SJSA1 (cell line): ENCODE data around the gene NIPSNAP3A. TPM values are rescaled to one million over a fixed set of nuclear protein-coding genes. Genes with fewer than 3 reads are reported as not detected.
"Not testable (repeated sequence)": the region's sequence is repeated elsewhere in the genome, so short reads cannot be mapped to it uniquely, and the experiment has no call there.

Experiments
- DNase-seq, 2 experiments: peaks; one replicate each; pipeline ENCODE4 v3.0.0-alpha.2; 2015 to 2020; ENCODE audit warnings: low spot score in 2 of 2, low read depth in 1 of 2
- H3K27ac ChIP-seq: fragments of 250-450 bp; sonication (Bioruptor Pico); 2 replicates; pipeline ENCODE4 v1.5.1; 2020; ENCODE audit warnings: mild to moderate bottlenecking, moderate library complexity
- H3K27me3 ChIP-seq: fragments of 250-450 bp; sonication (Bioruptor Pico); replicated peaks from 2 replicates; pipeline ENCODE4 v1.5.1; 2020; ENCODE audit warnings: mild to moderate bottlenecking, moderate library complexity
- H3K36me3 ChIP-seq: fragments of 250-450 bp; sonication (Bioruptor Pico); 2 replicates; pipeline ENCODE4 v1.5.1; 2020; ENCODE audit warnings: mild to moderate bottlenecking
- H3K4me1 ChIP-seq: fragments of 250-450 bp; sonication (Bioruptor Pico); replicated peaks from 2 replicates; pipeline ENCODE4 v1.6.1; 2021; ENCODE audit warnings: mild to moderate bottlenecking
- H3K4me3 ChIP-seq: fragments of 250-450 bp; sonication (Bioruptor Pico); 2 replicates; pipeline ENCODE4 v1.5.1; 2020; ENCODE audit warnings: mild to moderate bottlenecking
- H3K9me3 ChIP-seq: fragments of 250-450 bp; sonication (Bioruptor Pico); replicated peaks from 2 replicates; pipeline ENCODE4 v1.5.1; 2020; ENCODE audit warnings: mild to moderate bottlenecking
- total RNA-seq: library from RNA; depleted of rRNA; stranded (reverse); fragments of >200 nt; shearing (Covaris generic); gene quantifications from 2 replicates; pipeline ENCODE4 v1.2.3, GENCODE V29; 2014

Gene NIPSNAP3A
- total RNA-seq, 1 experiment from 2014 or later, result 79.8 TPM

- H3K27ac ChIP-seq, result no peak overlapping the region
- H3K4me1 ChIP-seq, result peaks cover 15% of the 10 kb centered on the region; the same call in 1 of the 2 replicates
- no peaks in the 10 kb centered on the region for H3K9me3 ChIP-seq
- DNase-seq, result no peak
- no peak overlapping the region for H3K4me3 ChIP-seq
- H3K36me3 ChIP-seq, result peaks cover 46% of the 10 kb centered on the region
- H3K27me3 ChIP-seq, result no peaks in the 10 kb centered on the region
Observed at GRCh38 chr9:104750185-104750767, 2.8 kb downstream of the NIPSNAP3A start.

DNA sequence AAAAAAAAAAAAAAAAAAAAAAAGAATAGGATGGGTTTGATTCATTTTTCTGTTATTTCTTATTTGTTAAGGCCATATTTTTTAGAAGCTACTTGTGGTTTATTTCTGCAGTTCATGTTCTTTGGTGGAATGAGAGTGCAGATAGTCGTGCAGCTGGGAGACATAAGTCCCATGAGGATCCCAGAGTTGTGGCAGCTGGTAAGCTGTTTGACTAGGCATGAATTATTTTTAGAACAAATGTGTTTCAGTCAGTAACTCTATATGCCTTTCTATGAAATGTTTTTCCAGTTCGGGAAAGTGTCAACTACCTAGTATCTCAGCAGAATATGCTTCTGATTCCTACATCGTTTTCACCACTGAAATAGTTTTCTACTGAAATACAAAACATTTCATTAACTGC lies 11.5 kb downstream of the NIPSNAP3A start:
- no peaks in the 10 kb centered on the region for H3K9me3 ChIP-seq
- H3K27ac ChIP-seq, result no peak overlapping the region
- no peaks in the 10 kb centered on the region for H3K27me3 ChIP-seq
- DNase-seq, result no peak
- H3K4me3 ChIP-seq, result no peak overlapping the region
- H3K4me1 ChIP-seq, result peaks cover 5% of the 10 kb centered on the region; the same call in 1 of the 2 replicates
- peaks cover 26% of the 10 kb centered on the region for H3K36me3 ChIP-seq

GRCh38 chr9:104765138-104765537 lies 17.7 kb downstream of the NIPSNAP3A start:
- Histone ChIP-seq H3K4me3 (no peak overlapping the region), H3K4me1 (peaks cover 5% of the 10 kb centered on the region; the same call in 1 of the 2 replicates), H3K27me3 (no peaks in the 10 kb centered on the region), H3K27ac (no peak overlapping the region), H3K9me3 (no peaks in the 10 kb centered on the region), H3K36me3 (peaks cover under 1% of the 10 kb centered on the region; the same call in 1 of the 2 replicates)
- DNase-seq, result no peak

GRCh38 chr9:104766025-104766424 lies 18.5 kb downstream of the NIPSNAP3A start:
- H3K9me3 ChIP-seq, result no peaks in the 10 kb centered on the region
- no peak for DNase-seq
- H3K4me3 ChIP-seq, result no peak overlapping the region
- H3K27me3 ChIP-seq, result no peaks in the 10 kb centered on the region
- H3K4me1 ChIP-seq, result peaks cover 5% of the 10 kb centered on the region; the same call in 1 of the 2 replicates
- H3K36me3 ChIP-seq, result no peaks in the 10 kb centered on the region
- H3K27ac ChIP-seq, result no peak overlapping the region

GRCh38 chr9:104767507-104767906 lies 20.0 kb downstream of the NIPSNAP3A start:
- Histone ChIP-seq H3K36me3 (no peaks in the 10 kb centered on the region), H3K9me3 (no peaks in the 10 kb centered on the region), H3K4me3 (no peak overlapping the region), H3K27ac (no peak overlapping the region), H3K27me3 (no peaks in the 10 kb centered on the region), H3K4me1 (peaks cover 5% of the 10 kb centered on the region; the same call in 1 of the 2 replicates)
- no peak for DNase-seq

DNA sequence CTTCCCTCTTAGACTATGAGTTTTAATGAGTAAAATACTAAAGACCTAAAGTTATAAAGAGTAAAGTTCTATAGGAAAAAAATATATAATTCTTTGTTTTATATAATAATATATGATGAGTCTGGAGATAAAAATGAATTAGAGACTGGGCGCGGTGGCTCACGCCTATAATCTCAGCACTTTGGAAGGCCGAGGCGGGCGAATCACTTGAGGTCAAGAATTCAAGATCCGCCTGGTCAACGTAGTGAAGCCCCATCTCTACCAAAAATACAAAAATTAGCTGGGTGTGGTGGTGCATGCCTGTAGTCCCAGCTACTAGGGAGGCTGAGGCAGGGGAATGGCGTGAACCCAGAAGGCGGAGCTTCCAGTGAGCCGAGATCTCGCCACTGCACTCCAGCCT lies 21.5 kb downstream of the NIPSNAP3A start:
- DNase-seq, H3K36me3 ChIP-seq, H3K27me3 ChIP-seq, H3K4me1 ChIP-seq, H3K4me3 ChIP-seq, H3K9me3 ChIP-seq, H3K27ac ChIP-seq: not testable (repeated sequence)

GRCh38 chr9:104769655-104770054 lies 22.2 kb downstream of the NIPSNAP3A start:
- no peak overlapping the region for H3K4me3 ChIP-seq
- no peaks in the 10 kb centered on the region for H3K27me3 ChIP-seq
- H3K36me3 ChIP-seq, result no peaks in the 10 kb centered on the region
- no peaks in the 10 kb centered on the region for H3K9me3 ChIP-seq
- H3K27ac ChIP-seq, result no peak overlapping the region
- H3K4me1 ChIP-seq, result no peaks in the 10 kb centered on the region
- no peak for DNase-seq

DNA sequence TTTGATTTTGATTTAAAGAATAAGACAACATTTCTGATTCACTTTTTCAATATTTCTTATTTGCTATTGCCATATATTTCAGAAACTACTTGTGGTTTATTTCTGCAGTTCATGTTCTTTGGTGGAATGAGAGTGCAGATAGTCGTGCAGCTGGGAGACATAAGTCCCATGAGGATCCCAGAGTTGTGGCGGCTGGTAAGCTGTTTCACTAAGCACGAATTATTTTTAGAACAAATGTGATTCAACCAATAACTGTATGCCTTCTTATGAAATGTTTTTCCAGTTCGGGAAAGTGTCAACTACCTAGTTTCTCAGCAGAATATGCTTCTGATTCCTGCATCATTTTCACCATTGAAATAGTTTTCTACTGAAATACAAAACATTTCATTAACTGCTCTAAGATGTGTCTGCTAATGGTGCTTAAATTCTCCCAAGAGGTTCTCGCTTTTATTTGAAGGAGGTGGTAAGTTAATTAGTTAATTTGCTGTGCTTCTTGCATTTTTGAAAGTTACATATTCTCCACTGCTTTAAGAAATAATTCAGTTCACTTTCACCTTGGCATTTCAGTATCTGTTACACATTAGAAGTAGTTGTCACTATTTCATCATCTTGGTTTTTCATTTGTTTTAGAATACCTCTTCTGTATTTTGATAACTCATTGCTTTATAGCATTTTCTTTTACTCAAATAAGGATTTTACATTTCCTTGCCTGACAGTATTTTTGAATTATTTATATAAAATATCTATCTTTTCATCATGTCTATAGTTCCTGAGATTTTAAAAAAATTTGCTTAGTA lies 25.4 kb downstream of the NIPSNAP3A start:
- DNase-seq, result no peak

DNA sequence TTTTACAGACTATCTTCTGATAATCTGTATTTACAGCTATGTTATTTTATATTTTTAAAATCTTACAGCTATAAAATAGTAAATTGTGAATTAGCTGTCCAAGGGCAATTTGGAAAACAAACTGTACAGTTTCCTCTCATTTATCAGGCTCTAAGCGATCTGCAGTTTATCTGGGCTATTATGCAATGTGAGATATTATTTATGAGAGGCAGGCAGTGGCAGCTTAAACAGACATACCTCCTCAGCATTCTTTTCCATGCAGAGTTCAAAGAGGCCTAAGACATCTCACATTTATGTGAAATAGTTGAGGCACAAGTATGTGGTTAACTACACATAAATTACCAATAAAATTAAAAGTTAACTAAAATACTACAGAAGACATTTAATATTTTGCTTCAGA lies 26.6 kb downstream of the NIPSNAP3A start:
- Histone ChIP-seq H3K36me3 (no peaks in the 10 kb centered on the region), H3K4me3 (no peak overlapping the region), H3K4me1 (0 out of 2 replicates have a peak, but pooled peaks cover 5% of the 10 kb centered on the region), H3K9me3 (no peaks in the 10 kb centered on the region), H3K27ac (no peak overlapping the region), H3K27me3 (no peaks in the 10 kb centered on the region)
- DNase-seq, result no peak

More for the DNA sequence above, 25.4 kb downstream of the NIPSNAP3A start:
- Histone ChIP-seq H3K4me3 (no peak overlapping the region), H3K27ac (no peak overlapping the region), H3K4me1 (0 out of 2 replicates have a peak, but pooled peaks cover 5% of the 10 kb centered on the region), H3K36me3 (no peaks in the 10 kb centered on the region), H3K9me3 (no peaks in the 10 kb centered on the region), H3K27me3 (no peaks in the 10 kb centered on the region)

DNA sequence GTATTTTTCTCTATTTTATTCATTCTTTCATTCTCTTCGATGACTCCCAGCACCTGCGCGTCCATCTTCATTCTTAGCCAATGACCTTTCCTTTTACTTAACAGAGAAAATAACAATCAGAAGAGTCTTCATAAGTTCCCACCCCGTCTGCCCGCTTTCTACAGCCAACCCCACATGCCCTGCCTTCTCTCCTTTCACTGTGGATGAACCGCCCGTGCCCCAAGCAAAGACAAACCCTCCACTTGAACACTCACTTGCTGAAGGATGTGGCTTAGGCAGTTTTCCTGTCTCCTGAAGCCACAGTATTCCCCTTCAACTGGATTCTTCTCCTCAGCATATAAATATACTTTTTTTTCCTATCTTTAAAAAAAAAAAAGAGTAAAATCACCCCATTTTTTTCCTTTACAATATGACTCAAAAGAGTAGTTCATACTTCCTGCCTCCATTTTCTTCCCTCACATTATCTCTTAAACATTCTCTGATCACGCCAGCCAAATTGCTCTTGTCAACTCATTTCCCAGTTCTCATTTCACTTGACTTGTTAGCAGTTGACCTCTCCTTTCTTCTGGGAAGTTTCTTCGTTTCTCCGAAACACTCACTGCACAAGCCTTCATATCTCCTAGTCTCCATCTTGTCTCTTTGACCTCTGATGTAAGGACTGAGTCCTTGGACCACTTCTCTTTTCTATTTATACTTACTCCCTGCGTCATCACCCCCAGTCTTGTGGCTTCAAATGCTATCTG lies 27.5 kb downstream of the NIPSNAP3A start:
- H3K27ac ChIP-seq, result no peak overlapping the region
- no peaks in the 10 kb centered on the region for H3K9me3 ChIP-seq
- H3K36me3 ChIP-seq, result no peaks in the 10 kb centered on the region
- 0 out of 2 replicates have a peak, but pooled peaks cover 5% of the 10 kb centered on the region for H3K4me1 ChIP-seq
- H3K4me3 ChIP-seq, result no peak overlapping the region
- H3K27me3 ChIP-seq, result no peaks in the 10 kb centered on the region
- no peak for DNase-seq

DNA sequence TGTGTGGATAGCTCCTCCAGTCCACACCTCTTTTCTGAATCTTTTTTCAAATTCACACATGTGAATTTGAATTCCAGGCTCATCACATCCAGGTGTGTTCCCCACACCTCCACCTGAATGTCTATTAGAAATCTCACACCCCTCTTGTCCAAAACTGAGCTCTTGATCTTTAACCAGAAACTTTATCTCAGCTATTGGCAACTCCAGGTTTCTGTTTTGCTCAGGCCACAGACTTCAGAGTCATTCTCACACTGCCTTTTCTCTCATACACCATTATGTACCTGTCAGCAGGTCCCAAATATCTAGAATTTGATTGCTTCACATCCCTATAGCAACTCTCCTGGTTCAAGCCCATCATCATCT lies 28.1 kb downstream of the NIPSNAP3A start:
- H3K36me3 ChIP-seq, result no peaks in the 10 kb centered on the region
- H3K4me1 ChIP-seq, result 0 out of 2 replicates have a peak, but pooled peaks cover 5% of the 10 kb centered on the region
- DNase-seq, result no peak
- H3K27ac ChIP-seq, result no peak overlapping the region
- no peak overlapping the region for H3K4me3 ChIP-seq
- H3K27me3 ChIP-seq, result no peaks in the 10 kb centered on the region
- H3K9me3 ChIP-seq, result no peaks in the 10 kb centered on the region

DNA sequence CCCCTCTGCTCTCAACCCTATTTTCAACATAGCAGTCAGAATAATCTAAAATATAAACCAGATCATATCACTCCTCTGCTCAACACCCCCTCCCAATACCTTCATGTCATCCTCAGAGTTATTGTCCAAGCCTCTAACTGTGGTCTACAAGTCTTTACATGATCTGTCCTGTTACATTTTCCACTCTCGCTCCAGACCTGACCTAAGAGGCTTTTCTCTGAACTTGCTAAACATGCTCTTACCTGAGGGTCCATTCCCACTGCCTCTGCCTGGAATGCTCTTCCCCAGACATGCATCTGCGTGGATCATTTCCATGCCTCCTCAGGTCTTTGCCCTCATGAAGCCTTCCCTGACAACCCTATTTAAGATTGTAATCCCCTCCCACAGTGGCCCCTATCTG lies 28.5 kb downstream of the NIPSNAP3A start:
- no peaks in the 10 kb centered on the region for H3K9me3 ChIP-seq
- no peaks in the 10 kb centered on the region for H3K36me3 ChIP-seq
- no peaks in the 10 kb centered on the region for H3K27me3 ChIP-seq
- 0 out of 2 replicates have a peak, but pooled peaks cover 5% of the 10 kb centered on the region for H3K4me1 ChIP-seq
- no peak overlapping the region for H3K4me3 ChIP-seq
- H3K27ac ChIP-seq, result no peak overlapping the region
- DNase-seq, result no peak

DNA sequence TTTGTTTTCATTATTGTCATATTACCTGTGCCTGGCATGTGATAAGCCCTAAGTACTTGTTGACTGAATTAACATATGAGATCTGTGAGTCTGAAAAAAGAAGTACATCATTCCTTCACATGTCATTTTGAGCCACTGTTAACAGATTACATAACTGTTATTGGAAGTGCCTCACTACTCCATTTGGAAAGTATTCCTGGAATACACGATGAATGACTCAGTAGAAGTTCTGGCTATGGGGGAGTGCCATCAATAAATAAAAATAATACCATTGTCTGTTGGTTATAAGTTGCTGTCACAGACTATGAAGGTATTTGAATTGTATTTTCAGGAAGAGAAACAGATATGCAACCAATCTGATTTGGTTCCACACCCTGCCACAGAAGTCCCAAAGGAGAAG lies 29.3 kb downstream of the NIPSNAP3A start:
- Histone ChIP-seq H3K27ac (no peak overlapping the region), H3K4me1 (0 out of 2 replicates have a peak, but pooled peaks cover 5% of the 10 kb centered on the region), H3K4me3 (no peak overlapping the region), H3K36me3 (no peaks in the 10 kb centered on the region), H3K9me3 (no peaks in the 10 kb centered on the region), H3K27me3 (no peaks in the 10 kb centered on the region)
- no peak for DNase-seq

GRCh38 chr9:104778802-104779201 lies 31.3 kb downstream of the NIPSNAP3A start:
- H3K27me3 ChIP-seq, result no peaks in the 10 kb centered on the region
- H3K4me3 ChIP-seq, result no peak overlapping the region
- H3K9me3 ChIP-seq, result no peaks in the 10 kb centered on the region
- H3K4me1 ChIP-seq, result 0 out of 2 replicates have a peak, but pooled peaks cover 5% of the 10 kb centered on the region
- peaks cover 3% of the 10 kb centered on the region; the same call in 1 of the 2 replicates for H3K36me3 ChIP-seq
- no peak for DNase-seq
- H3K27ac ChIP-seq, result no peak overlapping the region
